BE2C (cell line): ENCODE results near the gene VPS8.

Source experiments
- DNase-seq: peaks from one replicate; pipeline ENCODE4 v3.0.0-alpha.2; 2020
- H3K27me3 ChIP-seq: fragments of 250-450 bp; sonication (Bioruptor Pico); 2 replicates; pipeline ENCODE4 v1.5.1; 2020; ENCODE audit warnings: mild to moderate bottlenecking
- H3K36me3 ChIP-seq: fragments of 250-450 bp; sonication (Bioruptor Pico); 2 replicates; pipeline ENCODE4 v1.5.1; 2020; ENCODE audit warnings: mild to moderate bottlenecking
- H3K4me1 ChIP-seq: fragments of 250-450 bp; sonication (Bioruptor Pico); 2 replicates; pipeline ENCODE4 v1.5.1; 2020
- H3K4me3 ChIP-seq: 2 replicates; pipeline ENCODE4 v1.5.1; 2011; ENCODE audit warnings: low read depth, low read length
- H3K9me3 ChIP-seq: fragments of 250-450 bp; sonication (Bioruptor Pico); 2 replicates; pipeline ENCODE4 v1.5.1; 2020
- CTCF ChIP-seq: IDR thresholded peaks from 2 replicates; pipeline ENCODE4 v1.5.1; 2012; ENCODE audit warnings: mild to moderate bottlenecking, low read depth, low read length

Gene VPS8

DNA sequence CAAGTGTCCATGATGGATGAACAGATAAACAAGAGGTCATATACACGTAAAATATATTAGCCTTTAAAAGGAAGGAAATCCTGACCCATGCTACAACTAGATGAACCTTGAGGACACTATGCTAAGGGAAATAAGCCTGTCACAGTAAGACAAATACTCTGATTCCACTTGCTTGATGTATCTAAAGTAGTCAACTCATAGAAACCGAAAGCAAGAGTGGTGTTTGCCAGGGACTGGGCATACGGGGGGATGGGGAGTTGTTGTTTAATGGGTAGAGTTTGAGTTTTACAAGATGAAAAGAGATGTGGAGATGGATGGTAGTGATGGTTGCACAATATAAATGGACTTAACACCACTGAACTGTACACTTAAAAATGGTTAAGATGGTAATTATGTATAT, 275.5 kb downstream of the VPS8 start:
- H3K9me3 ChIP-seq: no peaks in the 10 kb centered on the region; the same call in 1 of the 2 replicates
- TF ChIP-seq CTCF: no peak
- DNase-seq: no peak
- H3K4me3 ChIP-seq: no peak overlapping the region
- H3K4me1 ChIP-seq: no peaks in the 10 kb centered on the region; the same call in none of the 2 replicates
- no peaks in the 10 kb centered on the region for H3K27me3 ChIP-seq
- H3K36me3 ChIP-seq: no peaks in the 10 kb centered on the region

DNA sequence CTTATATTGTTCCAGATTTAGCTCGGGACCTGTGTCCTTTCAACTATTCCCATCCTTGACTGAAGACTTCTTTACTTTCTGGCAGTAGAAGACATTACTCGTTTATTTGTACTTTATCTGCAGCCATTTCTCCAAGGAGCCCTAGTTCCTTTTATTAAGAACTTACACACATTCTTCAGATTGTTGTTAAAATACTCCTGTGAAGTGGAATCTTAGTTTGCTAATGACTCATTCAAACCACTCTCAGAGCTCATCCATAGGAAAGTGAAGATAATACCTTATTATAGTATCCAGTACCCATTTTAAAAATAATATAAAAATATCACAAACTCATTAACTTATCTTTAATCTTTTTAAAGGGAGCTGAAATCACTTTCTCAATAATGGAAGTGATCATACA, 277.4 kb downstream of the VPS8 start:
- Histone ChIP-seq H3K27me3 (no peaks in the 10 kb centered on the region), H3K4me1 (no peaks in the 10 kb centered on the region; the same call in none of the 2 replicates), H3K36me3 (no peaks in the 10 kb centered on the region), H3K9me3 (no peaks in the 10 kb centered on the region; the same call in 1 of the 2 replicates), H3K4me3 (no peak overlapping the region)
- TF ChIP-seq CTCF: no peak
- no peak for DNase-seq

GRCh38 chr3:185089751-185090150, 277.8 kb downstream of the VPS8 start:
- H3K4me1 ChIP-seq: no peaks in the 10 kb centered on the region; the same call in none of the 2 replicates
- no peaks in the 10 kb centered on the region; the same call in 1 of the 2 replicates for H3K9me3 ChIP-seq
- H3K4me3 ChIP-seq: no peak overlapping the region
- no peaks in the 10 kb centered on the region for H3K36me3 ChIP-seq
- no peaks in the 10 kb centered on the region for H3K27me3 ChIP-seq
- TF ChIP-seq CTCF: no peak
- DNase-seq: no peak

- Histone ChIP-seq H3K4me1 (no peaks in the 10 kb centered on the region; the same call in none of the 2 replicates), H3K9me3 (no peaks in the 10 kb centered on the region; the same call in 1 of the 2 replicates), H3K27me3 (no peaks in the 10 kb centered on the region), H3K36me3 (no peaks in the 10 kb centered on the region), H3K4me3 (no peak overlapping the region)
- TF ChIP-seq CTCF: no peak
- no peak for DNase-seq
These were observed 278.8 kb downstream of the VPS8 start for GRCh38 chr3:185090811-185091210.

DNA sequence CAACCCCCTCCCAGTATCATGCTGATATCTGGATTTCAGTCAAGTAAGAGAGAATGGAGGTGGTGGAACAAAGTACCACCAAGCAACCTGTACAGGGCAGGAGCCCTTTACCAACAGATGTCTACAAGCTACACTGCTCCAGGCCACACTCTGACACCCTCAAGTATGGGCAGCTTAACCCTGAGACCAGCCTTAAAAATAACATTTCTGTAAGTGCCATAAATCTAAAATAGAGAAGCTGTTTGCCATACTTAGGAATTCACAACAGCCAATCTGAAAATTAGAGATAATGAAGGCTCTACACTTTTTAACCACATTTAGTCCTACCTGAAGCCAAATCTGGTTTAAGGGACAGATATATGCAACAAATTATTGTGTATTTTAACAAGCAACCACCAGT, 281.1 kb downstream of the VPS8 start:
- no peaks in the 10 kb centered on the region for H3K27me3 ChIP-seq
- H3K4me1 ChIP-seq: no peaks in the 10 kb centered on the region
- no peak for DNase-seq
- no peak overlapping the region for H3K4me3 ChIP-seq
- H3K9me3 ChIP-seq: no peaks in the 10 kb centered on the region
- H3K36me3 ChIP-seq: no peaks in the 10 kb centered on the region
- TF ChIP-seq CTCF: no peak

DNA sequence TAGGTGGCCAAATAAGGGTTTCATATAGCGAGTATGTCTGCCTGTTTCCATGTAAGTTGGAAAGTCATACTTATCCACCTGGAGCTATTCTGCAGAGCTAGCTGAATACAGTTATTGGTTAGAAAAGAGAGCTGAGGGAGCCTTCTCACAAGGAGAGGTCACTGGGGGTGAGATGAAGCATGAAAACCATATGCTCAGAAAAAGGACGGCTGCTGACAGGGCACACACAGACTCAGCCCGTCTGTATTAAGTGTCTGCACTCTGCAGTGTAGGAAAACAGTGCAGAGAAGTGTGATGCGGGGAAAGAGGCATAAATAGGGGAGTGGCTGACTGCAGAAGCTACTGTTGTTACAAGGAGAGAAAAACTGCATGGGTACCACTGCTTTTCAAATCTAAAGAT, 282.7 kb downstream of the VPS8 start:
- Histone ChIP-seq H3K27me3 (peaks cover 3% of the 10 kb centered on the region), H3K9me3 (no peaks in the 10 kb centered on the region), H3K36me3 (no peaks in the 10 kb centered on the region), H3K4me1 (no peaks in the 10 kb centered on the region), H3K4me3 (no peak overlapping the region)
- no peak for TF ChIP-seq CTCF
- DNase-seq: no peak
